ENCODE results near the gene FNDC10. TPM values are rescaled to one million over a fixed set of nuclear protein-coding genes. Genes with fewer than 3 reads are reported as not detected.

FNDC10 gene
- total and polyA plus RNA-seq, 10 of the 15 experiments (the other 5 are each of a cell fraction or from before 2014, with no cell fraction given) = 0.05 to 1.3 (median 0.25) TPM; not detected in 4

- ChIA-PET CTCF (no interaction called here), RAD21 (ENCODE audit: unreplicated experiment) (interaction anchor here (1.1 kb wide), 1 partner anchor 90 kb away, joined by 3 read pairs; no protein-coding TSS in a partner anchor), SMC1A (ENCODE audit: uncharacterized antibody, unreplicated experiment) (no interaction called here), POLR2A (no interaction called here)
- in situ Hi-C loops (cut with MboI) (no loop called here), intact Hi-C loops (cut with micrococcal nuclease; ENCODE audit: unreplicated experiment) (no loop called here)
- 93% methylated on average over 21 of the region's 21 CpGs for WGBS (ENCODE audit: insufficient coverage, insufficient replicate concordance, low lambda C conversion rate, missing lambda C conversion rate)
- ATAC-seq (no peak; the same call in 2 of the 3 replicates), DNase-seq (ENCODE audit: low read depth, low spot score) (no peak), FAIRE-seq (no peak)
- TF ChIP-seq POLR2A (IDR thresholded peaks at IDR 0.05; ENCODE audit: low read depth, low read length) (peak; percentile 76), POLR2AphosphoS5 (IDR thresholded peaks at IDR 0.05; ENCODE audit: low read length) (peak; percentile 44; the same call in 1 of the 2 replicates), YY1 (IDR thresholded peaks at IDR 0.05; ENCODE audit: low read depth, low read length) (no peak), ZBED1 (IDR thresholded peaks at IDR 0.05; ENCODE audit: borderline replicate concordance) (no peak), POLR2AphosphoS2 (IDR thresholded peaks at IDR 0.05; ENCODE audit: low read depth, low read length) (0 out of 2 replicates have a peak, but pooled peaks have one; percentile 49)
- no TSS peak for BruUV-seq (replicated peaks)
- Histone ChIP-seq H3K4me3 (no peak overlapping the region), H4K20me1 (ENCODE audit: control insufficient read depth, insufficient read depth) (peaks cover 11% of the 10 kb centered on the region), H3K4me2 (ENCODE audit: control insufficient read depth, insufficient read depth) (no peak overlapping the region), H3K9ac (ENCODE audit: control insufficient read depth, insufficient read depth, low read length) (no peak overlapping the region), H3K36me3 (ENCODE audit: control insufficient read depth in 2 of 2, insufficient read depth in 2 of 2, low read length in 1 of 2) (peaks cover 28 to 37% of the 10 kb centered on the region in 2 experiments), H3K27ac (ENCODE audit: control insufficient read depth, insufficient read depth) (no peak overlapping the region), H3K79me2 (ENCODE audit: control insufficient read depth, insufficient read depth, low read length) (peaks cover 21% of the 10 kb centered on the region), H3K4me1 (ENCODE audit: control insufficient read depth, insufficient read depth, low read length) (no peaks in the 10 kb centered on the region), H3K9me3 (replicated peaks; ENCODE audit: control insufficient read depth, insufficient read depth, low read length) (no peaks in the 10 kb centered on the region), H2AFZ (ENCODE audit: control insufficient read depth, low read depth, low read length) (no peak overlapping the region), H3K27me3 (replicated peaks in 1 of 2; ENCODE audit: control insufficient read depth in 2 of 2, insufficient read depth in 2 of 2, low read length in 1 of 2) (no peaks in the 10 kb centered on the region)
Observed at GRCh38 chr1:1562556-1563195, 37.3 kb downstream of the FNDC10 start.

DNA sequence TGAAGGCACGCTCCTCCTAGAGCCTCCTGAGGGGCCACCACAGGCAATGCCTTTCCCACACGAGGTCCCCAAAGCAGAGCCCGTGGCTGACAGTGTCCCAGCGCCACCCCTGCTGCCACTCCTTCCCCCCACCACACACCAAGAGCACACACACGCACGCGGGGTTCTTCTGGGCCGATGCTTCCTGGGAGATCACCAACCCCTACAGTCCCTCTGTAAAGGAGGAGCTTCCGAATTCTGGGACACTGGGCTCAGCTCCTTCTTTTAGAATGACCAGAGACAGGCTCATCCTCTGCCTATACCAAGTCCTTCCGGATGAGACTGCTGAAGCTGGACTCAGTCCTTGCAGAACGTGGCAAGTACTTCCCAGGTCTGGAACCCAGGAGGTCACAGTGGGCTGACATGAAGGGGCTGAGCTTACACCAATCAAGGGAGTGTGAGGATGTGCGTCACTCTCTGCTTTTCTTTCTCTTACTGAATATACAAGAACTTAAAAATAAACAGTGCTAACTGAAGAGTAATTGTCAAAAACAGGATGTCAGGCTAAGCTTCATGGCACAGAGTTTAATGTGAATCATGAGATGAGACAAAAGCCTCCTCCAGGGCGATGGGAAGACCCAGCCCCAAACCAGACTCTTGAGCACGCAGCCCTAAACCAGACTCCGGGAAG lies 38.0 kb downstream of the FNDC10 start:
- SMC1A ChIA-PET (ENCODE audit: uncharacterized antibody, unreplicated experiment) = no interaction called here
- Histone ChIP-seq H2AFZ (ENCODE audit: control insufficient read depth, low read depth, low read length) (no peak overlapping the region), H3K27ac (ENCODE audit: control insufficient read depth, insufficient read depth) (no peak overlapping the region), H3K4me3 (no peak overlapping the region), H3K4me2 (ENCODE audit: control insufficient read depth, insufficient read depth) (no peak overlapping the region), H3K36me3 (ENCODE audit: control insufficient read depth in 2 of 2, insufficient read depth in 2 of 2, low read length in 1 of 2) (peaks cover 28 to 35% of the 10 kb centered on the region in 2 experiments), H3K9ac (ENCODE audit: control insufficient read depth, insufficient read depth, low read length) (no peak overlapping the region), H3K79me2 (ENCODE audit: control insufficient read depth, insufficient read depth, low read length) (peaks cover 16% of the 10 kb centered on the region), H4K20me1 (ENCODE audit: control insufficient read depth, insufficient read depth) (peaks cover 7% of the 10 kb centered on the region), H3K27me3 (replicated peaks in 1 of 2; ENCODE audit: control insufficient read depth in 2 of 2, insufficient read depth in 2 of 2, low read length in 1 of 2) (no peaks in the 10 kb centered on the region), H3K4me1 (ENCODE audit: control insufficient read depth, insufficient read depth, low read length) (no peaks in the 10 kb centered on the region), H3K9me3 (replicated peaks; ENCODE audit: control insufficient read depth, insufficient read depth, low read length) (no peaks in the 10 kb centered on the region)
- intact Hi-C loops (cut with micrococcal nuclease; ENCODE audit: unreplicated experiment) (no loop called here), in situ Hi-C loops (cut with MboI) (no loop called here)
- CTCF ChIA-PET = no interaction called here
- TF ChIP-seq POLR2AphosphoS2 (IDR thresholded peaks at IDR 0.05; ENCODE audit: low read depth, low read length) (peak; percentile 43; the same call in 1 of the 2 replicates), POLR2AphosphoS5 (IDR thresholded peaks at IDR 0.05; ENCODE audit: low read length) (0 out of 2 replicates have a peak, but pooled peaks have one; percentile 5), RCOR1 (conservative IDR thresholded peaks at IDR 0.05; ENCODE audit: low read depth, low read length) (no peak)
- no TSS peak for BruUV-seq (replicated peaks)
- ATAC-seq = no peak
- FAIRE-seq = no peak
- DNase-seq (ENCODE audit: low read depth, low spot score) = no peak
- POLR2A ChIA-PET = no interaction called here
- RAD21 ChIA-PET (ENCODE audit: unreplicated experiment) = interaction anchor here (1.1 kb wide), 1 partner anchor 91 kb away, joined by 3 read pairs; no protein-coding TSS in a partner anchor
- 89% methylated on average over 15 of the region's 15 CpGs for WGBS (ENCODE audit: insufficient coverage, insufficient replicate concordance, low lambda C conversion rate, missing lambda C conversion rate)
